HG02588 (cell line): ENCODE measurements around the gene RRP1.
A peak's percentile ranks its signal among the peaks of the same experiment; 100 is the strongest.

Source experiments
- ATAC-seq: cut with Tn5 transposase; IDR thresholded peaks from one replicate; pipeline ENCODE4 v1.9.1; 2021; ENCODE audit warnings: mild to moderate bottlenecking, moderate library complexity; ENCODE audit not compliant: unreplicated experiment

Gene RRP1

DNA sequence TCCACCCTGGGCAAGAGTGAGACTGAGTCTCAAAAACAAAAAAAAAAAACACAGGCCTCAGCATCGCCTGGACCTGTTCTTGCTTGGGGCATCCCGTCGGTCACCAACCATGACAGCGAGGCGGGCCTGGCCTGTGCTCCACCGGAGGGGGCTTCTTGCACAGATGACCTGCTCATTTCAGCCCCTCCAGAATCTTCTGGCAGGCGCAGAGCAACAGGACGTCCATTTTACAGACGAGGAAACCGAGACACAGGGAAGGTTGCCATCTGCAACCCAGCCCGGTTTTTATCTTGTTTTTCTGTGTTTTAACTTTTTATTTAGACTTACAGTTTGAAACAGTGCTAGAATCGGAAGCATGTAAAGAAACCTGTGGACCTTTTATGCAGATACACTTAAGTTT lies 14.2 kb upstream of the RRP1 start:
- no peak for ATAC-seq

- ATAC-seq = peak; percentile 61
These were observed 13.5 kb upstream of the RRP1 start, which contains the start of gene CSTB for GRCh38 chr21:43775795-43776430. TSS of gene CSTB (minus strand) at chr21:43776308. CDS start at chr21:43776269, 39 bp downstream.

DNA sequence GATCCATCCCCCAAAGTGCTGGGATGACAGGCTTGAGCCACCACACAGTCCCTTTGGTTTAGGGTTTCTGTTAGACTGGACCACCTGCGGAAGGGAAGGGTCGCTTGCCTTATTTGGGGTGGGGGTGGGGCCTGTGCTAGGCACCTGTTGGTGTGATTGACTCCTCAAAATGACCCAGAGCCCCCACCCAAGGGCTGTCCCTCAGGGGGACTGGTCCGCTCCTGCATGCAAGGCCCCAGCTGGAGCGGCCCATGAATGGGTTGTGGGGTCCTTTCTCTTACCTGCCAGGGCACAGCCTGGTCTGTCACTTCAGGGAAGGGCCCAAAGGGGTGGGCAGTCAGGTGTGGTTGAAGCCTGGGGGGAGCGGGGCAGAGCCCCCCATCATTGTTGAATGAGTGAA lies 11.4 kb upstream of the RRP1 start:
- ATAC-seq = no peak

- no peak for ATAC-seq
These were observed 10.7 kb upstream of the RRP1 start for GRCh38 chr21:43778469-43779335.

- no peak for ATAC-seq
These were observed 9.7 kb upstream of the RRP1 start for GRCh38 chr21:43779660-43780059.

DNA sequence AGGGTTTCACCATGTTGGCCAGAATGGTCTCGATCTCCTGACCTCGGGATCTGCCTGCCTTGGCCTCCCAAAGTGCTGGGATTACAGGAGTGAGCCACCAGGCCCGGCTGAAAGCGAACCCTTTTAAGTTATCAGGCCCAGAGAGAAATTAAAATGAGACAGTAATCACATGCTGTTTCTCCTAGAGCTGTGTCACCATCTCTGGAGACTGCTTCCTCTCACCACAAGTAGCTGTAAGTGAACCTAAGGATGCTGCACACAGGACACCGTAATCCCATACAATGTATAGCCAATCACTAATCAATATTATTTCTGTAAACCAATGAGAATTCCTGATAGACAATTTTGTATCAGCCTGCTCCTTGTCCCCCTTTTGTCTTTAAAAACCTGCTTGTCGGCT lies 7.5 kb upstream of the RRP1 start:
- ATAC-seq = no peak

- no peak for ATAC-seq
These were observed 6.8 kb upstream of the RRP1 start for GRCh38 chr21:43782431-43783097.

DNA sequence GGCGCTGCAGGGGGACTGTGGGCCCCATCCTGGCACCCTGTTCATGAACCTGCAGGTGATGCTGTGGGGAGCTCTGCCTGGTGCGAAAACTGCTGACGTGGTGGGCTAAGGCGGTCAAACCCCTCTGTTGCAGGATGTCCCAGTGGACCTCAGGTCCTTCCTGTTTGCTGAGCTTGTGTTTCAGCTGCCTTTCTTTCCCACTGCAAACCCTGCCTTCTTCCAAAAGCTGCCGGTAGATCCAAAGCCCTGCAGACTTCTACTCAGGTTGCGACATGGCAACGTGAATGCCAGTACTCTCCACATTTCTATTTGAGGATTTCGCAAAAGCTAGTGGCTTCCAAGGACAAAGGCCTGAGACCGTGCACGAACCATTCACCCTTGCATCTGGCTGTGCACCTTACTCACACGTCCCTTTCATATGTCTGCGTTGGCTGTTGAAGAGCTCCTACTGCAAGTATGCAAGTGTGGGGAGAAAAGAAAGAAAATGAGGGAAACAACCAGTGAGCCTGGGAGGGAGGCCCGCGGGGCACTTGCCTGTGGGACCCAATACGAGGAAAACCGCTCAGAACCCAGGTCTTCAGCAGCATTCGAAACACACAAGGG lies 6.2 kb upstream of the RRP1 start:
- no peak for ATAC-seq

DNA sequence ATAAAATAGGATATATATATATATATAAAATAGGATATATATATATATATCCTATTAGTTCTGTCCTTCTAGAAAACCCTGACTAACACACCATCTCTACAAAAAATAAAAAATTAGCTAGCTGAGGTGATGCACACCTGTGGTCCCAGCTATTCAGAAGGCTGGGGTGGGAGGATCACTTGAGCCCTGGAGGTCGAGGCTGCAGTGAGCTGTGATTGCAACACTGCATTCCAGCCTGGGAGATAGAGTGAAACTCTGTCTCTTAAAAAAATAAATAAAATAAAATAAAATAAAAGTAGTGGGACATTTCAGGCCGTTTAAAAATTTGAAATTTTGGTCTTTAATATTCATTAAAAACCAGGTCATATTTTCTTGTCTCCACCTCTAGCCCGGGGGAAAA lies 4.2 kb upstream of the RRP1 start:
- ATAC-seq = no peak

DNA sequence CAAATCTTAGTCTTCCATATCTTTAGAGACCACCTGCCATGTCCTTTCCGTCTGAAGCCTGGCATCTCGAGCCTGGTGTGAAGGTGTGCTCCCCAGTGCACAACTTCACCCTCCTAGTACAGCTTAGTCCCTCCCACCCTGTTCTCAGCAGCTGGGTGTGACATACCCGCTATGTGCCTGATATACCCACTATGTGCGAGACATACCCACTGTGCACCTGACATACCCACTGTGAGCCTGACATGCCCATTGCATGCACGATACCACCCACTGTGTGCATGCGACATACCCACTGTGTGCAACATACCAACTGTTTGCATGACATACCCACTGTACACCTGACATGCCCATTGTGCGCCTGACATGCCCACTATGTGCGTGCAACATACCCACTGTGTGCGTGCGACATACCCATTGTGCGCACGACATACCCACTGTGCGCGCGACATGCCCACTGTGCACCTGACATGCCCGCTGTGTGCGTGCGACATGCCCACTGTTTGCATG lies 3.0 kb upstream of the RRP1 start:
- no peak for ATAC-seq

DNA sequence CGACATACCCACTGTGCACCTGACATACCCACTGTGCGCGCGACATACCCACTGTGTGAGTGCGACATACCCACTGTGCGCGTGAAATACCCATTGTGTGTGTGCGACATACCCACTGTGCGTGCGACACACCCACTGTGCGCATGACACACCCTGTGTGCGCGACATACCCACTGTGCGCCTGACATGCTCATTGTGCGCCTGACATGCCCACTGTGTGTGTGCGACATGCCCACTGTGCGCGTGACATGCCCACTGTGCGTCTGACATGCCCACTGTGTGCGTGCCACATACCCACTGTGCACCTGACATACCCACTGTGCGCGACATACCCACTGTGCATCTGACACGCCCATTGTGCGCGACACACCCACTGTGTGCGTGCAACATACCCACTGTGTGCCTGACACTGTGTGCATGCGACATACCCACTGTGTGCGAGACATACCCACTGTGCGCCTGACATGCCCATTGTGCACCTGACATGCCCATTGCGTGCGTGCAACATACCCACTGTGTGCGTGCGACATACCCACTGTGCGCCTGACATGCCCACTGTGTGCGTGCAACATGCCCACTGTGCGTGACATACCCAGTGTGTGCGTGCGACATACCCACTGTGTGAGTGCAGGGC lies 2.5 kb upstream of the RRP1 start:
- ATAC-seq = no peak

- ATAC-seq = no peak
These were observed 690 bp downstream of the RRP1 start for GRCh38 chr21:43790010-43790524.

DNA sequence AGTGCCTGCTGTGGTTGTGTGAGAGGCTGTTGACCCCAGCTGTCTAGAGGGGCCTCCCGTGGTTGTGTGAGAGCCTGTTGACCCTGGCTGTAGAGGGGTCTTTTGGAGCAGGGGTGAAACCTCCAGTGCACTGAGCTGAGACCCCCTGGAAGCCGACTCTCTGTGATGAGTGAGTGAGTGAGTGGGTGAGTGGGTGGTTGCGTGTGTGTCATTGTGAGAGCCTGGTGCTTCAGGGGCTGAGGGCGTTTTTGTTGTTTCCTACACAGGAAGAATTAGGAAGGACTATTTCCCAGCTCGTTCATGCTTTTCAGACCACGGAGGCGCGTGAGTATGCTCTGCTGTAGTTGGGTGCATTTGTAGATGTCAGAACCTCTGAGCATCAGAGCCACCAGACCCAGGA lies 3.0 kb downstream of the RRP1 start:
- no peak for ATAC-seq

DNA sequence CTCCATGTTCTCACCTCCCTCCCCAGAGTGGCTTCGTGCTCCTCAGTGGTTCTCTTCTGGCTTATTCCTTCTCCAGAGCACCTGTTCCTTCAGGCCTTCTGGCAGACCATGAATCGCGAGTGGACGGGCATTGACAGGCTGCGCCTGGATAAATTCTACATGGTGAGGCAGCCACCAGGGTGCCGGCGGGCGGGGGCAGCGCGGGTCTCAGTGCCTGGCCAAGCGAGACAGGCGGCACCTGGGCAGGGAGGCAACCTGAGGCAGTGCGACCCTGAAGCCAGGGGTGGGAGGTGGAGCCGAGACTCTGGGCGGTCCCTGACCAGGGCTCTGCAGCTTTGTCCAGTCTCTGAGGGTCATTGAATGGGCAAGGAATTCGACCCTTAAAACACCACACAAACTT lies 3.9 kb downstream of the RRP1 start:
- no peak for ATAC-seq

- ATAC-seq = no peak
These were observed 4.9 kb downstream of the RRP1 start for GRCh38 chr21:43794311-43794710.

DNA sequence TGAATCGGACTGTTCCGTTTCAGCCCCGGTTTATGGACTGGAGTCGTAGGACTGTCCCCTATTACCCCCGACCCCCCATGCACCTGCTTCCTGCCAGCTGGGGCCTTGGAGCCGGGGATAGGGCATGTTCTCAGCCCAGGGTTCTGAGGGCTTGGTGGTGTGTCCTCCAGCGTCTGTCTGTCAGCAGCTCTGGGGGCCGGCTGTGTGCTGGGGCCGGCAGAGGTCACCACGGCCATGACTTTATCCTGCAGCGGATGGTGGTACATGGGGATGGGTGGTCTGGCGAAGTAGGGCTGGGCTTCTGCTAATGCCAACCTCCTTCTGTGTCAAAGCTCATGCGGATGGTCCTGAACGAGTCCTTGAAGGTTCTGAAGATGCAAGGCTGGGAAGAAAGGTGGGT lies 5.5 kb downstream of the RRP1 start:
- ATAC-seq = no peak

DNA sequence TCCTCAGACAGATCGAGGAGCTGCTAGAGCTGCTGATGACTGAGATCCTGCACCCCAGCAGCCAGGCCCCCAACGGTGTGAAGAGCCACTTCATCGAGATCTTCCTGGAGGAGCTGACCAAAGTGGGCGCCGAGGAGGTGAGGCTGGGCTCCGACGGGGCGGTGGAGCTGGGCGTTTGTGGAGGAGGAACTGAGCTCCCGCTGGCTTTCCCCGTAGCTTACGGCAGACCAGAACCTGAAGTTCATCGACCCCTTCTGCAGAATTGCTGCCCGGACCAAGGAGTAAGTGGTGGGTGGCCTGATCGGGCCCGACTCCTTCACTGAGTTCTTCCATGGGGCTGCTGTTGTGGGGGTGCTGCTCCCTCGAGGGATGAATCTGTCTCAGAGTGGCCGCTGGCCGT lies 8.0 kb downstream of the RRP1 start:
- ATAC-seq = no peak

DNA sequence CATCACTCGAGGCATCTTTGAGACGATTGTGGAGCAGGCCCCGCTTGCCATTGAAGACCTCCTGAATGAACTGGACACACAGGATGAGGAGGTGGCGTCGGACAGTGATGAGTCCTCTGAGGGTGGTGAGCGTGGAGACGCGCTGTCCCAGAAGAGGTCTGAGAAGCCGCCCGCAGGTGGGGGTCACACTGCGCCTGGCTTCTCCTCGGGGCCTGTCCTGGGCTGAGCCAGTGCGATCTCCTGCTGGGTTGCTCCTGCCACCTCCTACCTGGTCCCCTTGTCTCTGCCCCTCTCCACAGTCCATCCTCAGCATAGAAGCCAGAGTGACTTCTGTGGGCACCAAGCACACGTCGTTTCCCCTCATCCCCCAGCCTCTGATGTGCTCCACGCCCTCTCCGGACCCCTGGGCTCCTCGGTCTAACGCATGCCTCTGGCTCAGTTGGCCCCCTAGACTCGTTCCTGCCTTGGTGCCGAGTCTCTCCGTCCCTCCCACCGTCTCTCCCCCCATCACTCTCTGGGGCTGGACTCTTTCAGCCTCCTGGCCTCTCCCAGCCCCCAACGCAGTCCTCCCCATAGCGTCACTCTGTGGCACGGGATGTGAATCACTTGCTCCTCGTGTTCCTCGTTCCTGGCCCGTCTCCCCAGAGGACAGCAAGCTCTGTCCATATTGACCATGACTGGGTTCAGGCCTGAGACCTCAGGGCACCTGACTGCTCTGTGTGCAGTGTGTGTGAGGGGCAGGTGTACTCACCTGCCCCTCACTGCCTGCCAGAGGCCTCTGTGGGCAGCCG lies 8.7 kb downstream of the RRP1 start:
- no peak for ATAC-seq

DNA sequence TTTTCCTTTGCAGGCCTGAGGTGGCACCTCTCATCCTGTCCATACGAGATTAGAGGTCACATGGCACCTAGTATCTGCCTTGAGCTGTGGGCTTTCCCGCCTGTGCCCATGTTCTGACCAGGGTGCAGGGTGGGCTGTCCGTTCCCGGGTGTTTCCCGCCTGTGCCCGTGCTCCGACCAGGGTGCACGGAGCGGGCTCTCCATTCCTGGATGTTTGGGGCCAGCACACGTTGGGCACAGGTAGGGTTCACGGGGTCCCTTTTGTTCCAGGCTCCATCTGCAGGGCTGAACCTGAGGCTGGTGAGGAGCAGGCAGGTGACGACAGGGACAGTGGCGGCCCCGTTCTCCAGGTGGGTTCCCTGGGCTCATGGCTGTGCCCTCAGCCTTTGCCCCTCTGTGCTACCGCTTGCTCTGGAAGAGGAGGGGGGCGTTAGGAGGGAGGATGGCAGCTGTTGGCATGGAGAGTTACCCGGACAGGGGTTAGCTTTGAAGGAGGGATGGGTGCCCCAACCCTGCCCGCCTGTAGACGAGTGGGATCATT lies 10.0 kb downstream of the RRP1 start:
- no peak for ATAC-seq

DNA sequence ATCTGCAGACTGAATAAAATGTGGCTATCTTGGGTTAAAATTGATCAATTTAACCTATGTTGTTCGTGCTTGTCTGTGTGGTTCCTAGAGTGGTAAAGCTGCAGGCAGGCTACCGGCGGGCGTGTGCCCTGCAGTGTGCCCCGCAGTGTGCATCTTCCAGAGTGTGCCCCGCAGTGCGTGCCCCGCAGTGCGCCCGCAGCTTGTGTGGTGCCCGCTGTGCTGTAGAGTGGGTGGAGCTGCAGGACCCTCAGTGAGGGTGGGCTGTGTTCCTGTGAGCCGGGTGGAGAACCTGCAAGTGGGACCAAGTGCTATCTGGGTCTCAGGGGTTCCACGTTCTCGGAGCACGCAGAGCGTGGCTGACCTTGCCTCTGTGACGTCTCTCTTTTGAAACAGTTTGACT lies 10.7 kb downstream of the RRP1 start:
- ATAC-seq = no peak
